HepG2 (cell line): ENCODE results near the gene DAB2IP. TPM values are rescaled to one million over a fixed set of nuclear protein-coding genes. Genes with fewer than 3 reads are reported as not detected.
A peak's percentile ranks its signal among the peaks of the same experiment; 100 is the strongest.

Source experiments
- CTCF ChIP-seq: sonication (generic); formaldehyde crosslinking; IDR thresholded peaks from 2 replicates; pipeline ENCODE4 v1.5.0; 2020; ENCODE audit warnings: mild to moderate bottlenecking, missing genetic modification reagents, moderate library complexity
- EHMT2 ChIP-seq: fragments of 200-600 bp; sonication (generic); IDR thresholded peaks from 2 replicates; pipeline ENCODE4 v1.7.0; 2017; ENCODE audit warnings: antibody characterized with exemption, low read depth, low read length, borderline replicate concordance
- GPN1 ChIP-seq: sonication (generic); formaldehyde crosslinking; IDR thresholded peaks from 2 replicates; pipeline ENCODE4 v1.5.1; 2020; ENCODE audit warnings: missing genetic modification reagents, borderline replicate concordance
- GTF2F1 ChIP-seq: fragments of 150-350 bp; IDR thresholded peaks from 2 replicates; pipeline ENCODE4 v1.6.1; 2014; ENCODE audit warnings: low read length
- HMGA1 ChIP-seq: sonication (generic); formaldehyde crosslinking; conservative IDR thresholded peaks from 2 replicates; pipeline ENCODE4 v1.4.0; 2020; ENCODE audit warnings: missing genetic modification reagents
- HNRNPK ChIP-seq: fragments of 200-400 bp; formaldehyde crosslinking; IDR thresholded peaks from 2 replicates; pipeline ENCODE4 v1.6.1; 2018; ENCODE audit warnings: low read length, low read depth, moderate library complexity, mild to moderate bottlenecking; ENCODE audit not compliant: poor library complexity, severe bottlenecking
- HOMEZ ChIP-seq: IDR thresholded peaks from 2 replicates; pipeline ENCODE4 v1.6.1; 2016; ENCODE audit warnings: low read depth
- MEIS2 ChIP-seq: sonication (generic); formaldehyde crosslinking; IDR thresholded peaks from 2 replicates; pipeline ENCODE4 v1.9.0; 2021; ENCODE audit warnings: mild to moderate bottlenecking, missing genetic modification reagents
- MTA1 ChIP-seq: sonication (generic); formaldehyde crosslinking; IDR thresholded peaks from 2 replicates; pipeline ENCODE4 v1.4.0; 2020; ENCODE audit warnings: missing genetic modification reagents, mild to moderate bottlenecking, borderline replicate concordance
- NFYB ChIP-seq: sonication (generic); formaldehyde crosslinking; IDR thresholded peaks from 2 replicates; pipeline ENCODE4 v1.4.0; 2020; ENCODE audit warnings: missing genetic modification reagents
- NR1H2 ChIP-seq: sonication (generic); formaldehyde crosslinking; IDR thresholded peaks from 2 replicates; pipeline ENCODE4 v1.8.1; 2022; ENCODE audit warnings: low read depth, missing genetic modification reagents, borderline replicate concordance
- SMARCC2 ChIP-seq: fragments of 450-650 bp; IDR thresholded peaks from 2 replicates; pipeline ENCODE4 v1.6.1; 2017; ENCODE audit warnings: antibody characterized with exemption, mild to moderate bottlenecking
- SYNCRIP ChIP-seq: fragments of 200-400 bp; formaldehyde crosslinking; IDR thresholded peaks from 2 replicates; pipeline ENCODE4 v1.6.1; 2018; ENCODE audit warnings: mild to moderate bottlenecking, low read depth, low read length; ENCODE audit not compliant: insufficient read depth
- YY1 ChIP-seq: IDR thresholded peaks from 2 replicates; pipeline ENCODE4 v1.6.1; 2011; ENCODE audit warnings: low read length, low read depth, moderate library complexity, mild to moderate bottlenecking; ENCODE audit not compliant: insufficient read depth, insufficient replicate concordance
- ZNF232 ChIP-seq: sonication (generic); formaldehyde crosslinking; IDR thresholded peaks from 2 replicates; pipeline ENCODE4 v1.4.0; 2020; ENCODE audit warnings: missing genetic modification reagents, borderline replicate concordance
- ZNF260 ChIP-seq: sonication (generic); formaldehyde crosslinking; IDR thresholded peaks from 2 replicates; pipeline ENCODE4 v1.4.0; 2020; ENCODE audit warnings: missing genetic modification reagents, low read depth, mild to moderate bottlenecking, borderline replicate concordance
- ZNF275 ChIP-seq: sonication (generic); formaldehyde crosslinking; IDR thresholded peaks from 2 replicates; pipeline ENCODE4 v1.8.0; 2022; ENCODE audit warnings: missing genetic modification reagents, mild to moderate bottlenecking, inconsistent platforms, borderline replicate concordance
- ZNF430 ChIP-seq: sonication (generic); formaldehyde crosslinking; IDR thresholded peaks from 2 replicates; pipeline ENCODE4 v1.9.0; 2021; ENCODE audit warnings: mild to moderate bottlenecking, missing genetic modification reagents
- ZNF552 ChIP-seq: sonication (generic); formaldehyde crosslinking; IDR thresholded peaks from 2 replicates; pipeline ENCODE4 v1.9.0; 2022; ENCODE audit warnings: missing genetic modification reagents, mild to moderate bottlenecking, borderline replicate concordance
- ZNF713 ChIP-seq: sonication (generic); formaldehyde crosslinking; IDR thresholded peaks from 2 replicates; pipeline ENCODE4 v1.4.0; 2020; ENCODE audit warnings: mild to moderate bottlenecking, missing genetic modification reagents
- ZNF781 ChIP-seq: sonication (generic); formaldehyde crosslinking; IDR thresholded peaks from 2 replicates; pipeline ENCODE4 v1.5.1; 2020; ENCODE audit warnings: borderline replicate concordance, mild to moderate bottlenecking, missing genetic modification reagents; ENCODE audit errors: not compliant biosample characterization
- ZSCAN12 ChIP-seq: sonication (generic); formaldehyde crosslinking; IDR thresholded peaks from 2 replicates; pipeline ENCODE4 v1.9.0; 2021; ENCODE audit warnings: mild to moderate bottlenecking, missing genetic modification reagents
- ZXDC ChIP-seq: sonication (generic); formaldehyde crosslinking; IDR thresholded peaks from 2 replicates; pipeline ENCODE4 v1.5.0; 2020; ENCODE audit warnings: mild to moderate bottlenecking, missing genetic modification reagents
- polyA plus RNA-seq, 8 experiments: library from polyadenylated mRNA; depleted of rRNA in 3 of 8; stranded (reverse) in 7 of 8; unstranded in 1 of 8; fragments of >200 nt; fragmentation: Illumina TruSeq in 4 of 8; extraction: Trizol in 4 of 8; gene quantifications; 2 replicates each; pipeline versions ENCODE4 v1.2.1 to v1.2.3, GENCODE V29; 2011 to 2016; ENCODE audit warnings: low read depth in 4 of 8, missing spikeins in 1 of 8, mixed read lengths in 1 of 8; ENCODE audit not compliant: insufficient read depth in 1 of 8
- total RNA-seq, 5 experiments: library from RNA; depleted of rRNA; stranded (reverse); fragments of >200 nt; fragmentation: Illumina TruSeq; extraction: Trizol; gene quantifications; 2 replicates each; pipeline ENCODE4 v1.2.3, GENCODE V29; 2016; ENCODE audit warnings: low read depth in 1 of 5

Gene DAB2IP
- total and polyA plus RNA-seq, 2 of the 13 experiments (the other 11 are each of a cell fraction or from before 2014, with no cell fraction given), result 25.3 to 37.9 TPM

GRCh38 chr9:121737481-121737931, 86.1 kb downstream of the DAB2IP start (continued):
- TF ChIP-seq HNRNPK (no peak), SYNCRIP (no peak), HOMEZ (CRISPR knock-in tag) (no peak), MEIS2 (CRISPR knock-in tag) (no peak), ZNF232 (CRISPR knock-in tag) (0 out of 2 replicates have a peak, but pooled peaks have one; percentile 11), ZNF260 (CRISPR knock-in tag) (no peak), ZNF275 (no peak), ZNF552 (CRISPR knock-in tag) (no peak), NFYB (CRISPR knock-in tag) (no peak), ZNF781 (no peak), CTCF (CRISPR knock-in tag) (no peak), YY1 (no peak), ZXDC (no peak), NR1H2 (no peak), ZNF430 (CRISPR knock-in tag) (no peak), GPN1 (CRISPR knock-in tag) (no peak), ZNF713 (CRISPR knock-in tag) (no peak), SMARCC2 (no peak), MTA1 (no peak), ZSCAN12 (no peak), EHMT2 (no peak), GTF2F1 (no peak), HMGA1 (CRISPR knock-in tag) (no peak)
